ENCODE data around the gene MAP1LC3B.
A peak's percentile ranks its signal among the peaks of the same experiment; 100 is the strongest.

The MAP1LC3B gene

GRCh38 chr16:87366288-87366687 lies 25.8 kb upstream of the MAP1LC3B start:
- H4K12ac ChIP-seq (ENCODE audit: low read depth, low read length), result no peak overlapping the region
- no peak overlapping the region for H4K8ac ChIP-seq (ENCODE audit: low read depth, low read length)
- H3K4me2 ChIP-seq (ENCODE audit: low read length), result no peak overlapping the region
- no peak overlapping the region for H4K91ac ChIP-seq (ENCODE audit: low read depth, low read length)
- H3K9me3 ChIP-seq (ENCODE audit: insufficient read depth, low read depth, low read length), result no peaks in the 10 kb centered on the region
- H3K9ac ChIP-seq (ENCODE audit: low read length), result no peak overlapping the region
- no peaks in the 10 kb centered on the region for H3K79me2 ChIP-seq (ENCODE audit: control insufficient read depth, insufficient read depth, low read length, poor library complexity)
- no peak overlapping the region for H3K14ac ChIP-seq (ENCODE audit: low read length)
- no CpG with 5 or more reads among the region's 4 CpGs for WGBS (ENCODE audit: extremely low coverage, insufficient coverage, insufficient read length)
- no peaks in the 10 kb centered on the region for H3K79me1 ChIP-seq (ENCODE audit: low read length)
- DNase-seq, result no peak
- no peak overlapping the region for H3K4me3 ChIP-seq (ENCODE audit: low read depth, low read length)
- no peak overlapping the region for H2BK5ac ChIP-seq (ENCODE audit: low read depth, low read length, poor library complexity)
- no peak overlapping the region for H2AK5ac ChIP-seq (ENCODE audit: low read length)
- H3K27me3 ChIP-seq (ENCODE audit: insufficient read depth, low read length), result no peaks in the 10 kb centered on the region
- no peak overlapping the region for H2AFZ ChIP-seq (ENCODE audit: insufficient read depth, low read length, poor library complexity)
- H2BK12ac ChIP-seq (ENCODE audit: low read length), result no peak overlapping the region
- H3K36me3 ChIP-seq (ENCODE audit: control insufficient read depth in 1 of 2, insufficient read depth in 2 of 2, low read length in 2 of 2), result peaks cover 0 to 2% of the 10 kb centered on the region in 2 experiments
- no peak overlapping the region for H3K18ac ChIP-seq (ENCODE audit: low read length)
- no peak overlapping the region for H3K27ac ChIP-seq (ENCODE audit: low read depth, low read length)
- H3K23ac ChIP-seq (ENCODE audit: low read length), result no peak overlapping the region
- H3K4me1 ChIP-seq (ENCODE audit: control insufficient read depth in 1 of 2, insufficient read depth in 2 of 2, low read length in 2 of 2), result peaks cover 5 to 10% of the 10 kb centered on the region in 2 experiments
- H3K4ac ChIP-seq (ENCODE audit: low read depth, low read length), result no peak overlapping the region
- H2BK120ac ChIP-seq (ENCODE audit: insufficient read depth, low read length, poor library complexity), result no peak overlapping the region

GRCh38 chr16:87366930-87367329 lies 25.2 kb upstream of the MAP1LC3B start:
- Histone ChIP-seq H3K36me3 (ENCODE audit: control insufficient read depth in 1 of 2, insufficient read depth in 2 of 2, low read length in 2 of 2) (peaks cover 0 to 2% of the 10 kb centered on the region in 2 experiments), H4K8ac (ENCODE audit: low read depth, low read length) (no peak overlapping the region), H4K12ac (ENCODE audit: low read depth, low read length) (no peak overlapping the region), H4K91ac (ENCODE audit: low read depth, low read length) (no peak overlapping the region), H3K27ac (ENCODE audit: low read depth, low read length) (no peak overlapping the region), H2AK5ac (ENCODE audit: low read length) (no peak overlapping the region), H3K4me3 (ENCODE audit: low read depth, low read length) (no peak overlapping the region), H2BK120ac (ENCODE audit: insufficient read depth, low read length, poor library complexity) (no peak overlapping the region), H3K4me2 (ENCODE audit: low read length) (no peak overlapping the region), H3K79me2 (ENCODE audit: control insufficient read depth, insufficient read depth, low read length, poor library complexity) (no peaks in the 10 kb centered on the region), H2BK5ac (ENCODE audit: low read depth, low read length, poor library complexity) (no peak overlapping the region), H2AFZ (ENCODE audit: insufficient read depth, low read length, poor library complexity) (peak overlapping the region; percentile 21), H2BK12ac (ENCODE audit: low read length) (no peak overlapping the region), H3K79me1 (ENCODE audit: low read length) (no peaks in the 10 kb centered on the region), H3K27me3 (ENCODE audit: insufficient read depth, low read length) (no peaks in the 10 kb centered on the region), H3K4me1 (ENCODE audit: control insufficient read depth in 1 of 2, insufficient read depth in 2 of 2, low read length in 2 of 2) (peaks cover 5 to 15% of the 10 kb centered on the region in 2 experiments), H3K23ac (ENCODE audit: low read length) (no peak overlapping the region), H3K14ac (ENCODE audit: low read length) (no peak overlapping the region), H3K9ac (ENCODE audit: low read length) (no peak overlapping the region), H3K4ac (ENCODE audit: low read depth, low read length) (no peak overlapping the region), H3K18ac (ENCODE audit: low read length) (no peak overlapping the region), H3K9me3 (ENCODE audit: insufficient read depth, low read depth, low read length) (no peaks in the 10 kb centered on the region)
- no peak for DNase-seq
- no CpG with 5 or more reads among the region's 1 CpG for WGBS (ENCODE audit: extremely low coverage, insufficient coverage, insufficient read length)

- H3K4me1 ChIP-seq (ENCODE audit: control insufficient read depth in 1 of 2, insufficient read depth in 2 of 2, low read length in 2 of 2), result peaks cover 5 to 16% of the 10 kb centered on the region in 2 experiments
- no peak overlapping the region for H3K4me2 ChIP-seq (ENCODE audit: low read length)
- H2BK12ac ChIP-seq (ENCODE audit: low read length), result no peak overlapping the region
- no peak overlapping the region for H4K8ac ChIP-seq (ENCODE audit: low read depth, low read length)
- no peaks in the 10 kb centered on the region for H3K36me3 ChIP-seq (ENCODE audit: control insufficient read depth in 1 of 2, insufficient read depth in 2 of 2, low read length in 2 of 2)
- no CpG with 5 or more reads among the region's 9 CpGs for WGBS (ENCODE audit: extremely low coverage, insufficient coverage, insufficient read length)
- no peak for DNase-seq
- H2AFZ ChIP-seq (ENCODE audit: insufficient read depth, low read length, poor library complexity), result no peak overlapping the region
- H3K79me1 ChIP-seq (ENCODE audit: low read length), result no peaks in the 10 kb centered on the region
- H3K18ac ChIP-seq (ENCODE audit: low read length), result no peak overlapping the region
- H3K9ac ChIP-seq (ENCODE audit: low read length), result no peak overlapping the region
- no peak overlapping the region for H3K23ac ChIP-seq (ENCODE audit: low read length)
- H4K12ac ChIP-seq (ENCODE audit: low read depth, low read length), result no peak overlapping the region
- H2BK5ac ChIP-seq (ENCODE audit: low read depth, low read length, poor library complexity), result no peak overlapping the region
- H3K79me2 ChIP-seq (ENCODE audit: control insufficient read depth, insufficient read depth, low read length, poor library complexity), result no peaks in the 10 kb centered on the region
- no peak overlapping the region for H3K27ac ChIP-seq (ENCODE audit: low read depth, low read length)
- H2AK5ac ChIP-seq (ENCODE audit: low read length), result no peak overlapping the region
- no peaks in the 10 kb centered on the region for H3K27me3 ChIP-seq (ENCODE audit: insufficient read depth, low read length)
- no peak overlapping the region for H3K4ac ChIP-seq (ENCODE audit: low read depth, low read length)
- no peaks in the 10 kb centered on the region for H3K9me3 ChIP-seq (ENCODE audit: insufficient read depth, low read depth, low read length)
- no peak overlapping the region for H2BK120ac ChIP-seq (ENCODE audit: insufficient read depth, low read length, poor library complexity)
- no peak overlapping the region for H4K91ac ChIP-seq (ENCODE audit: low read depth, low read length)
- H3K4me3 ChIP-seq (ENCODE audit: low read depth, low read length), result no peak overlapping the region
- H3K14ac ChIP-seq (ENCODE audit: low read length), result no peak overlapping the region
Observed at GRCh38 chr16:87367529-87367928, 24.6 kb upstream of the MAP1LC3B start.

GRCh38 chr16:87368029-87368770 lies 23.9 kb upstream of the MAP1LC3B start:
- Histone ChIP-seq H4K91ac (ENCODE audit: low read depth, low read length) (no peak overlapping the region), H2BK12ac (ENCODE audit: low read length) (no peak overlapping the region), H3K36me3 (ENCODE audit: control insufficient read depth in 1 of 2, insufficient read depth in 2 of 2, low read length in 2 of 2) (no peaks in the 10 kb centered on the region), H2BK5ac (ENCODE audit: low read depth, low read length, poor library complexity) (no peak overlapping the region), H3K4me3 (ENCODE audit: low read depth, low read length) (no peak overlapping the region), H3K18ac (ENCODE audit: low read length) (no peak overlapping the region), H3K4me2 (ENCODE audit: low read length) (no peak overlapping the region), H3K4ac (ENCODE audit: low read depth, low read length) (no peak overlapping the region), H3K14ac (ENCODE audit: low read length) (no peak overlapping the region), H3K27ac (ENCODE audit: low read depth, low read length) (no peak overlapping the region), H3K27me3 (ENCODE audit: insufficient read depth, low read length) (no peaks in the 10 kb centered on the region), H2BK120ac (ENCODE audit: insufficient read depth, low read length, poor library complexity) (no peak overlapping the region), H3K9me3 (ENCODE audit: insufficient read depth, low read depth, low read length) (no peaks in the 10 kb centered on the region), H2AFZ (ENCODE audit: insufficient read depth, low read length, poor library complexity) (no peak overlapping the region), H3K4me1 (ENCODE audit: control insufficient read depth in 1 of 2, insufficient read depth in 2 of 2, low read length in 2 of 2) (peaks cover 5 to 16% of the 10 kb centered on the region in 2 experiments), H3K79me2 (ENCODE audit: control insufficient read depth, insufficient read depth, low read length, poor library complexity) (no peaks in the 10 kb centered on the region), H3K79me1 (ENCODE audit: low read length) (no peaks in the 10 kb centered on the region), H2AK5ac (ENCODE audit: low read length) (no peak overlapping the region), H3K9ac (ENCODE audit: low read length) (no peak overlapping the region), H4K12ac (ENCODE audit: low read depth, low read length) (no peak overlapping the region), H4K8ac (ENCODE audit: low read depth, low read length) (no peak overlapping the region), H3K23ac (ENCODE audit: low read length) (no peak overlapping the region)
- DNase-seq, result no peak
- WGBS (ENCODE audit: extremely low coverage, insufficient coverage, insufficient read length), result no CpG with 5 or more reads among the region's 5 CpGs
